WTC11 (cell line): ENCODE measurements around the gene DYRK2. TPM values are rescaled to one million over a fixed set of nuclear protein-coding genes. Genes with fewer than 3 reads are reported as not detected.

Source experiments
- ATAC-seq: fragments of 200-7000 bp; cut with Tn5 transposase; 2 replicates; pipeline ENCODE4 v1.10.0; 2021; ENCODE audit warnings: mild to moderate bottlenecking, moderate library complexity
- CTCF ChIA-PET: fragments of 300-600 bp; sonication (Branson Sonifier 250); formaldehyde crosslinking; loops from one replicate; lab custom pipeline; 2021; ENCODE audit warnings: antibody characterized with exemption; lab: Charles Lee
- POLR2A ChIA-PET: fragments of 350-600 bp; sonication (Branson Sonifier 250); formaldehyde crosslinking; loops from one replicate; lab custom pipeline; 2021; ENCODE audit warnings: antibody characterized with exemption; lab: Charles Lee
- DNase-seq: peaks from one replicate; pipeline ENCODE4 v3.0.0; 2021; ENCODE audit warnings: low spot score
- H3K27ac Mint-ChIP-seq: 2 replicates; pipeline ENCODE4 v1.8.0; 2021; ENCODE audit warnings: mixed read lengths
- H3K27me3 Mint-ChIP-seq: 2 replicates; pipeline ENCODE4 v1.8.0; 2021; ENCODE audit warnings: low read depth, mild to moderate bottlenecking, moderate library complexity, mixed read lengths
- H3K36me3 Mint-ChIP-seq: 2 replicates; pipeline ENCODE4 v1.8.0; 2021; ENCODE audit warnings: mixed read lengths
- H3K4me1 Mint-ChIP-seq: 2 replicates; pipeline ENCODE4 v1.8.0; 2022; ENCODE audit warnings: mixed read lengths
- H3K4me3 Mint-ChIP-seq: 2 replicates; pipeline ENCODE4 v1.8.0; 2021; ENCODE audit warnings: mild to moderate bottlenecking, moderate library complexity, mixed read lengths
- H3K9me3 Mint-ChIP-seq: 2 replicates; pipeline ENCODE4 v1.8.0; 2021; ENCODE audit warnings: mixed read lengths
- ATF1 ChIP-seq: sonication (generic); formaldehyde crosslinking; IDR thresholded peaks from 2 replicates; pipeline ENCODE4 v1.8.1; 2023; ENCODE audit warnings: mild to moderate bottlenecking, moderate library complexity, missing genetic modification reagents
- E2F1 ChIP-seq: sonication (generic); formaldehyde crosslinking; IDR thresholded peaks from 2 replicates; pipeline ENCODE4 v1.8.0; 2022; ENCODE audit warnings: mild to moderate bottlenecking, missing genetic modification reagents
- FOXJ3 ChIP-seq: sonication (generic); formaldehyde crosslinking; IDR thresholded peaks from 2 replicates; pipeline ENCODE4 v1.9.0; 2021; ENCODE audit warnings: missing genetic modification reagents, mild to moderate bottlenecking, borderline replicate concordance
- FOXK1 ChIP-seq: sonication (generic); formaldehyde crosslinking; IDR thresholded peaks from 2 replicates; pipeline ENCODE4 v1.8.0; 2022; ENCODE audit warnings: mild to moderate bottlenecking, moderate library complexity, missing genetic modification reagents
- MLX ChIP-seq: sonication (generic); formaldehyde crosslinking; IDR thresholded peaks from 2 replicates; pipeline ENCODE4 v1.8.1; 2023; ENCODE audit warnings: mild to moderate bottlenecking, missing genetic modification reagents, moderate library complexity
- NFE2L1 ChIP-seq: sonication (generic); formaldehyde crosslinking; IDR thresholded peaks from 2 replicates; pipeline ENCODE4 v1.8.1; 2023; ENCODE audit warnings: missing genetic modification reagents
- NR1H2 ChIP-seq: sonication (generic); formaldehyde crosslinking; IDR thresholded peaks from 2 replicates; pipeline ENCODE4 v1.9.0; 2021; ENCODE audit warnings: mild to moderate bottlenecking, moderate library complexity, missing genetic modification reagents
- PRDM15 ChIP-seq: sonication (generic); formaldehyde crosslinking; IDR thresholded peaks from 2 replicates; pipeline ENCODE4 v1.8.0; 2022; ENCODE audit warnings: missing genetic modification reagents
- SMAD4 ChIP-seq: sonication (generic); formaldehyde crosslinking; IDR thresholded peaks from 2 replicates; pipeline ENCODE4 v1.8.0; 2022; ENCODE audit warnings: mild to moderate bottlenecking, missing genetic modification reagents
- USF2 ChIP-seq: sonication (generic); formaldehyde crosslinking; IDR thresholded peaks from 2 replicates; pipeline ENCODE4 v1.8.1; 2023; ENCODE audit warnings: mild to moderate bottlenecking, missing genetic modification reagents, moderate library complexity
- ZBTB21 ChIP-seq: sonication (generic); formaldehyde crosslinking; IDR thresholded peaks from 2 replicates; pipeline ENCODE4 v1.8.1; 2023; ENCODE audit warnings: mild to moderate bottlenecking, missing genetic modification reagents, borderline replicate concordance
- ZNF138 ChIP-seq: sonication (generic); formaldehyde crosslinking; conservative IDR thresholded peaks from 2 replicates; pipeline ENCODE4 v1.8.1; 2022; ENCODE audit warnings: mild to moderate bottlenecking, moderate library complexity, missing genetic modification reagents
- ZNF396 ChIP-seq: fragments of 250-450 bp; sonication (Bioruptor Pico); IDR thresholded peaks from 2 replicates; pipeline ENCODE4 v1.8.0; 2021; ENCODE audit warnings: mild to moderate bottlenecking, moderate library complexity, borderline replicate concordance
- ZNF423 ChIP-seq: fragments of 250-450 bp; sonication (Bioruptor Pico); IDR thresholded peaks from 2 replicates; pipeline ENCODE4 v2.1.2; 2022; ENCODE audit warnings: mild to moderate bottlenecking, moderate library complexity
- total RNA-seq: library from RNA; stranded (reverse); gene quantifications from 3 replicates; pipeline ENCODE4 v1.2.3, GENCODE V29; 2021

DYRK2 gene
- total RNA-seq, 1 experiment from 2014 or later = 36.1 TPM

- Mint-ChIP-seq H3K36me3 (peaks cover 15% of the 10 kb centered on the region), H3K27ac (0 out of 2 replicates have a peak overlapping the region, but pooled peaks have one; percentile 35), H3K4me3 (no peak overlapping the region)
- ChIA-PET POLR2A (interaction anchor here (0.8 kb wide), 1 partner anchor 276 kb away, joined by 7 read pairs; no protein-coding TSS in a partner anchor), CTCF (no interaction called here)
- TF ChIP-seq FOXK1 (CRISPR knock-in tag) = no peak
- no peak for TF ChIP-seq NR1H2
- no peak for TF ChIP-seq ZNF138 (CRISPR knock-in tag)
- no peak for TF ChIP-seq PRDM15 (CRISPR knock-in tag)
- no peak for TF ChIP-seq NFE2L1
- TF ChIP-seq, all 79 proteins: peak for 0
- Mint-ChIP-seq H3K4me1 (peaks cover 12% of the 10 kb centered on the region), H3K27me3 (no peaks in the 10 kb centered on the region), H3K9me3 (peaks cover 18% of the 10 kb centered on the region)
- ATAC-seq (no peak), DNase-seq (no peak)
These were observed 18.9 kb downstream of the DYRK2 start for GRCh38 chr12:67667276-67668073.

- DNase-seq (no peak), ATAC-seq (no peak)
- ChIA-PET CTCF (no interaction called here), POLR2A (no interaction called here)
- peaks cover 37% of the 10 kb centered on the region for H3K9me3 Mint-ChIP-seq
- TF ChIP-seq USF2 (CRISPR knock-in tag) (no peak), SMAD4 (CRISPR knock-in tag) (no peak), E2F1 (CRISPR knock-in tag) (no peak), ZBTB21 (no peak), MLX (CRISPR knock-in tag) (no peak), FOXJ3 (CRISPR knock-in tag) (no peak), ZNF138 (CRISPR knock-in tag) (no peak), ZNF396 (CRISPR knock-in tag) (no peak), ZNF423 (no peak), ATF1 (CRISPR knock-in tag) (no peak)
- H3K27ac Mint-ChIP-seq = no peak overlapping the region
- H3K36me3 Mint-ChIP-seq = peaks cover 34% of the 10 kb centered on the region
- H3K4me1 Mint-ChIP-seq = peaks cover 8% of the 10 kb centered on the region
- no peaks in the 10 kb centered on the region; the same call in 1 of the 2 replicates for H3K27me3 Mint-ChIP-seq
- H3K4me3 Mint-ChIP-seq = no peak overlapping the region
These were observed 20.8 kb downstream of the DYRK2 start for GRCh38 chr12:67669217-67669933.
